Fibroblast of lung (primary cell): Measurements from ENCODE around the gene NAPG.

Experiments
- CTCF ChIP-seq, 2 donors: IDR thresholded peaks in 1 of 2; conservative IDR thresholded peaks in 1 of 2; 1 replicate in 1 of 2; 2 replicates in 1 of 2; pipeline ENCODE4 v1.5.1; 2011 to 2012; ENCODE audit warnings: low read length in 2 of 2, control low read depth in 1 of 2, inconsistent platforms in 1 of 2, low read depth in 1 of 2, mild to moderate bottlenecking in 1 of 2
- EZH2 ChIP-seq: IDR thresholded peaks from 2 replicates; pipeline ENCODE4 v1.5.1; 2012; ENCODE audit warnings: low read length, control low read depth, mild to moderate bottlenecking; ENCODE audit errors: missing control alignments

- TF ChIP-seq CTCF (conservative IDR thresholded peaks at IDR 0.05 in 1 of 2, IDR thresholded peaks at IDR 0.05 in 1 of 2; ENCODE audit: low read depth in 1 of 2, low read length in 2 of 2) (no peak), EZH2 (no peak)
Measured at GRCh38 chr18:10476338-10476791, 49.5 kb upstream of the NAPG start.
